ENCODE results near the gene COG5.

The COG5 gene

GRCh38 chr7:107450970-107451369 lies 112.8 kb downstream of the COG5 start:
- Mint-ChIP-seq H3K36me3 (ENCODE audit: low read depth) (peaks cover 19% of the 10 kb centered on the region), H3K4me1 (ENCODE audit: low read depth) (no peaks in the 10 kb centered on the region), H3K27me3 (no peaks in the 10 kb centered on the region), H3K4me3 (no peak overlapping the region), H3K9me3 (no peaks in the 10 kb centered on the region), H3K27ac (no peak overlapping the region)
- intact Hi-C loops (cut with micrococcal nuclease), result no loop called here

- no peak overlapping the region for H3K4me3 Mint-ChIP-seq
- no peaks in the 10 kb centered on the region for H3K27me3 Mint-ChIP-seq
- H3K4me1 Mint-ChIP-seq (ENCODE audit: low read depth), result no peaks in the 10 kb centered on the region
- no peak overlapping the region for H3K27ac Mint-ChIP-seq
- H3K36me3 Mint-ChIP-seq (ENCODE audit: low read depth), result peaks cover 16% of the 10 kb centered on the region
- intact Hi-C loops (cut with micrococcal nuclease), result no loop called here
- peaks cover 5% of the 10 kb centered on the region for H3K9me3 Mint-ChIP-seq
These were observed 116.7 kb downstream of the COG5 start for GRCh38 chr7:107446988-107447387.

GRCh38 chr7:107446531-107446930 lies 117.2 kb downstream of the COG5 start:
- Mint-ChIP-seq H3K9me3 (peaks cover 8% of the 10 kb centered on the region), H3K36me3 (ENCODE audit: low read depth) (peaks cover 19% of the 10 kb centered on the region), H3K27me3 (no peaks in the 10 kb centered on the region), H3K4me3 (no peak overlapping the region), H3K4me1 (ENCODE audit: low read depth) (no peaks in the 10 kb centered on the region), H3K27ac (no peak overlapping the region)
- intact Hi-C loops (cut with micrococcal nuclease), result no loop called here

GRCh38 chr7:107442678-107443077 lies 121.0 kb downstream of the COG5 start:
- intact Hi-C loops (cut with micrococcal nuclease), result no loop called here
- H3K4me1 Mint-ChIP-seq (ENCODE audit: low read depth), result no peaks in the 10 kb centered on the region
- H3K4me3 Mint-ChIP-seq, result no peak overlapping the region
- H3K9me3 Mint-ChIP-seq, result peaks cover 8% of the 10 kb centered on the region
- no peak overlapping the region for H3K27ac Mint-ChIP-seq
- peaks cover 11% of the 10 kb centered on the region for H3K36me3 Mint-ChIP-seq (ENCODE audit: low read depth)
- no peaks in the 10 kb centered on the region for H3K27me3 Mint-ChIP-seq

GRCh38 chr7:107441581-107442422 lies 121.9 kb downstream of the COG5 start:
- Mint-ChIP-seq H3K27me3 (no peaks in the 10 kb centered on the region), H3K4me3 (no peak overlapping the region), H3K27ac (no peak overlapping the region), H3K4me1 (ENCODE audit: low read depth) (no peaks in the 10 kb centered on the region), H3K9me3 (peaks cover 8% of the 10 kb centered on the region), H3K36me3 (ENCODE audit: low read depth) (peaks cover 11% of the 10 kb centered on the region)
- intact Hi-C loops (cut with micrococcal nuclease), result no loop called here

GRCh38 chr7:107439025-107439424 lies 124.7 kb downstream of the COG5 start:
- peaks cover 8% of the 10 kb centered on the region for H3K9me3 Mint-ChIP-seq
- intact Hi-C loops (cut with micrococcal nuclease), result no loop called here
- no peak overlapping the region for H3K27ac Mint-ChIP-seq
- H3K36me3 Mint-ChIP-seq (ENCODE audit: low read depth), result peaks cover 11% of the 10 kb centered on the region
- no peaks in the 10 kb centered on the region for H3K27me3 Mint-ChIP-seq
- H3K4me3 Mint-ChIP-seq, result no peak overlapping the region
- H3K4me1 Mint-ChIP-seq (ENCODE audit: low read depth), result no peaks in the 10 kb centered on the region

- Mint-ChIP-seq H3K27me3 (no peaks in the 10 kb centered on the region), H3K27ac (no peak overlapping the region), H3K4me1 (ENCODE audit: low read depth) (no peaks in the 10 kb centered on the region), H3K36me3 (ENCODE audit: low read depth) (no peaks in the 10 kb centered on the region), H3K9me3 (peaks cover 8% of the 10 kb centered on the region), H3K4me3 (no peak overlapping the region)
- intact Hi-C loops (cut with micrococcal nuclease), result no loop called here
These were observed 128.0 kb downstream of the COG5 start for GRCh38 chr7:107435749-107436148.

GRCh38 chr7:107432261-107432660 lies 131.5 kb downstream of the COG5 start:
- H3K4me1 Mint-ChIP-seq (ENCODE audit: low read depth), result no peaks in the 10 kb centered on the region
- intact Hi-C loops (cut with micrococcal nuclease), result no loop called here
- H3K4me3 Mint-ChIP-seq, result no peak overlapping the region
- H3K9me3 Mint-ChIP-seq, result peaks cover 8% of the 10 kb centered on the region
- H3K27me3 Mint-ChIP-seq, result no peaks in the 10 kb centered on the region
- H3K27ac Mint-ChIP-seq, result no peak overlapping the region
- H3K36me3 Mint-ChIP-seq (ENCODE audit: low read depth), result peaks cover 15% of the 10 kb centered on the region

- H3K27ac Mint-ChIP-seq, result no peak overlapping the region
- H3K4me3 Mint-ChIP-seq, result no peak overlapping the region
- peaks cover 16% of the 10 kb centered on the region for H3K36me3 Mint-ChIP-seq (ENCODE audit: low read depth)
- no peaks in the 10 kb centered on the region for H3K27me3 Mint-ChIP-seq
- intact Hi-C loops (cut with micrococcal nuclease), result no loop called here
- no peaks in the 10 kb centered on the region for H3K4me1 Mint-ChIP-seq (ENCODE audit: low read depth)
- H3K9me3 Mint-ChIP-seq, result peaks cover 8% of the 10 kb centered on the region
These were observed 133.7 kb downstream of the COG5 start for GRCh38 chr7:107430057-107430456.

- Mint-ChIP-seq H3K9me3 (peaks cover 8% of the 10 kb centered on the region), H3K27ac (no peak overlapping the region), H3K4me3 (no peak overlapping the region), H3K27me3 (no peaks in the 10 kb centered on the region), H3K36me3 (ENCODE audit: low read depth) (peaks cover 16% of the 10 kb centered on the region), H3K4me1 (ENCODE audit: low read depth) (no peaks in the 10 kb centered on the region)
- intact Hi-C loops (cut with micrococcal nuclease), result no loop called here
These were observed 135.1 kb downstream of the COG5 start for GRCh38 chr7:107428642-107429041.

GRCh38 chr7:107427462-107427861 lies 136.3 kb downstream of the COG5 start:
- Mint-ChIP-seq H3K9me3 (no peaks in the 10 kb centered on the region), H3K27me3 (no peaks in the 10 kb centered on the region), H3K27ac (no peak overlapping the region), H3K4me1 (ENCODE audit: low read depth) (no peaks in the 10 kb centered on the region), H3K4me3 (no peak overlapping the region), H3K36me3 (ENCODE audit: low read depth) (peaks cover 16% of the 10 kb centered on the region)
- intact Hi-C loops (cut with micrococcal nuclease), result no loop called here

GRCh38 chr7:107414198-107414597 lies 149.5 kb downstream of the COG5 start:
- peaks cover 17% of the 10 kb centered on the region for H3K36me3 Mint-ChIP-seq (ENCODE audit: low read depth)
- H3K4me3 Mint-ChIP-seq, result no peak overlapping the region
- peaks cover 6% of the 10 kb centered on the region for H3K4me1 Mint-ChIP-seq (ENCODE audit: low read depth)
- no peaks in the 10 kb centered on the region for H3K27me3 Mint-ChIP-seq
- H3K27ac Mint-ChIP-seq, result no peak overlapping the region
- H3K9me3 Mint-ChIP-seq, result no peaks in the 10 kb centered on the region
- intact Hi-C loops (cut with micrococcal nuclease), result no loop called here

- intact Hi-C loops (cut with micrococcal nuclease), result no loop called here
- Mint-ChIP-seq H3K36me3 (ENCODE audit: low read depth) (peaks cover 35% of the 10 kb centered on the region), H3K9me3 (no peaks in the 10 kb centered on the region), H3K4me1 (ENCODE audit: low read depth) (peaks cover 6% of the 10 kb centered on the region), H3K27me3 (no peaks in the 10 kb centered on the region), H3K4me3 (no peak overlapping the region), H3K27ac (no peak overlapping the region)
These were observed 155.4 kb downstream of the COG5 start for GRCh38 chr7:107408349-107408748.

- Mint-ChIP-seq H3K27ac (no peak overlapping the region), H3K9me3 (no peaks in the 10 kb centered on the region), H3K36me3 (ENCODE audit: low read depth) (peaks cover 30% of the 10 kb centered on the region), H3K4me3 (no peak overlapping the region), H3K4me1 (ENCODE audit: low read depth) (peaks cover 1% of the 10 kb centered on the region), H3K27me3 (no peaks in the 10 kb centered on the region)
- intact Hi-C loops (cut with micrococcal nuclease), result no loop called here
These were observed 158.2 kb downstream of the COG5 start for GRCh38 chr7:107405559-107405958.

All from dendritic cell treated with granulocyte-macrophage colony-stimulating factor and Interleukin-4, amounts not matched to agents 40 ng/mL and 50 ng/mL, for 4 days (primary cell).